Neural progenitor cell (in vitro differentiated cells): ENCODE measurements around the gene SNCAIP. TPM values are rescaled to one million over a fixed set of nuclear protein-coding genes. Genes with fewer than 3 reads are reported as not detected.

Source experiments
- DNase-seq: peaks from one replicate; pipeline ENCODE4 v3.0.0-alpha.2; 2016; ENCODE audit warnings: low spot score
- H2AFZ ChIP-seq: fragments of 200-600 bp; sonication (generic); replicated peaks from 2 replicates; pipeline ENCODE4 v1.6.1; 2016; ENCODE audit warnings: antibody characterized with exemption
- H3F3A ChIP-seq: fragments of 200-600 bp; sonication (generic); 2 replicates; pipeline ENCODE4 v1.6.1; 2016; ENCODE audit warnings: antibody characterized with exemption, low read depth
- H3K27ac ChIP-seq: fragments of 200-600 bp; sonication (generic); 2 replicates; pipeline ENCODE4 v1.5.1; 2016; ENCODE audit warnings: mild to moderate bottlenecking
- H3K27me3 ChIP-seq: fragments of 200-600 bp; sonication (generic); 2 replicates; pipeline ENCODE4 v1.6.1; 2016; ENCODE audit warnings: mild to moderate bottlenecking, moderate library complexity
- H3K36me3 ChIP-seq: fragments of 200-600 bp; sonication (generic); 2 replicates; pipeline ENCODE4 v1.5.1; 2016
- H3K4me1 ChIP-seq: fragments of 200-600 bp; sonication (generic); 2 replicates; pipeline ENCODE4 v1.6.1; 2016; ENCODE audit warnings: mixed run types
- H3K4me2 ChIP-seq: fragments of 200-600 bp; sonication (generic); 2 replicates; pipeline ENCODE4 v1.6.1; 2016
- H3K4me3 ChIP-seq: fragments of 200-600 bp; sonication (generic); 2 replicates; pipeline ENCODE4 v1.5.1; 2016
- H3K79me2 ChIP-seq: fragments of 200-600 bp; sonication (generic); 2 replicates; pipeline ENCODE4 v1.6.1; 2016; ENCODE audit warnings: low read depth
- H3K9ac ChIP-seq: fragments of 200-600 bp; sonication (generic); 2 replicates; pipeline ENCODE4 v1.6.1; 2016
- H3K9me3 ChIP-seq: fragments of 200-600 bp; sonication (generic); 2 replicates; pipeline ENCODE4 v1.5.1; 2016; ENCODE audit warnings: low read depth
- H4K20me1 ChIP-seq: fragments of 200-600 bp; sonication (generic); 2 replicates; pipeline ENCODE4 v1.6.1; 2016; ENCODE audit warnings: low read depth
- H3K27ac Mint-ChIP-seq: 3 replicates; pipeline ENCODE4 v1.8.0; 2021; ENCODE audit warnings: mixed read lengths
- H3K27me3 Mint-ChIP-seq: 2 replicates; pipeline ENCODE4 v1.8.0; 2022; ENCODE audit warnings: low read depth, mild to moderate bottlenecking, inconsistent platforms, moderate library complexity, mixed read lengths; ENCODE audit not compliant: insufficient read depth
- H3K36me3 Mint-ChIP-seq: 3 replicates; pipeline ENCODE4 v1.8.0; 2021; ENCODE audit warnings: mixed read lengths
- H3K4me1 Mint-ChIP-seq: 3 replicates; pipeline ENCODE4 v1.8.0; 2021; ENCODE audit warnings: mixed read lengths
- H3K4me3 Mint-ChIP-seq: 3 replicates; pipeline ENCODE4 v1.8.0; 2021; ENCODE audit warnings: mild to moderate bottlenecking, moderate library complexity, mixed read lengths
- H3K9me3 Mint-ChIP-seq: 3 replicates; pipeline ENCODE4 v1.8.0; 2020; ENCODE audit warnings: mixed read lengths
- CTCF ChIP-seq: fragments of 200-600 bp; sonication (generic); IDR thresholded peaks from 2 replicates; pipeline ENCODE4 v1.5.1; 2017; ENCODE audit warnings: antibody characterized with exemption, mild to moderate bottlenecking
- EZH2 ChIP-seq: fragments of 200-600 bp; sonication (generic); IDR thresholded peaks from 2 replicates; pipeline ENCODE4 v1.6.1; 2017; ENCODE audit warnings: antibody characterized with exemption, mild to moderate bottlenecking, moderate library complexity
- EZH2phosphoT487 ChIP-seq: fragments of 200-600 bp; sonication (generic); IDR thresholded peaks from 2 replicates; pipeline ENCODE4 v1.6.1; 2017; ENCODE audit warnings: antibody characterized with exemption
- total RNA-seq: library from RNA; depleted of rRNA; stranded (reverse); fragments of >200 nt; gene quantifications from 2 replicates; pipeline ENCODE4 v1.2.3, GENCODE V29; 2015; ENCODE audit warnings: low replicate concordance

The SNCAIP gene
- total RNA-seq, 1 donor from 2014 or later, result 4.8 TPM

DNA sequence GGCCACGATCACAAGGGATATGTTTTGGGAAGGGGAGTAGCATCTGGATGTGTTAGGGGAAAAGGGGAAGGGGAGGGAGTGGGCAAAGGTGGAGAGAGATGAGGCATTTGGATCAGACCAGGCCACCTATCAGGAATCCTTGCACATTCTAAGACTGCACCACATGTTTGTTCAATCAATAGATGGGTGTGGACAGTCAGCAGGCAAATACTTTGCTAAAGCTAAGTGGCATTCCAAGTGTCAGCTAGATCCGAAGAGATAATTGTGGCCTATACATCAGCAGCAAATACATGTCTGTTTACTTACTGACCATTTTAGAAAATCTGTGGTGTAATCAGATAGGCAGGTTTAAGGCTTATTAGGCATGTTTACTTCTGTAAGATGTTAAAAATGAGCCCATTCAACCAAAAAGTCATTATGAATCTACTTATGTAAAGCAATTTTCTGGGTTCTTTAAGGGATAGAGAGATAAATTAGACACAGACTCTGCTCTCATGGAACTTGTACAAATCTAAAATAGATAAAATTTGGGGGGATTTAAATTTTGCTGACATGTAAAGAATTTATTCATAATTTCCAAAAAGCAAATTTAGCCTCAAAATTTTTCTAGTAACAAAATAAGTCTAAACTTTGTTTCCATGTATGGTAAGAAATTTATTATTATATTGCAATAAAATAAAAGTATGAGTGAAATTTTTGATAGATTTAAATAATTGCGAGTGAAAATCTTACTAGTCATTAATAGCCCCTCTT is 107.3 kb downstream of the SNCAIP start:
- Mint-ChIP-seq H3K27ac (no peak overlapping the region), H3K4me1 (peaks cover 13% of the 10 kb centered on the region), H3K27me3 (no peaks in the 10 kb centered on the region), H3K9me3 (no peaks in the 10 kb centered on the region), H3K4me3 (no peak overlapping the region), H3K36me3 (no peaks in the 10 kb centered on the region)
- Histone ChIP-seq H3K4me3 (no peak overlapping the region), H2AFZ (no peak overlapping the region), H4K20me1 (no peaks in the 10 kb centered on the region), H3K4me1 (peaks cover 14% of the 10 kb centered on the region), H3K9me3 (no peaks in the 10 kb centered on the region), H3F3A (peaks cover 5% of the 10 kb centered on the region), H3K4me2 (no peak overlapping the region), H3K27me3 (no peaks in the 10 kb centered on the region), H3K36me3 (no peaks in the 10 kb centered on the region), H3K79me2 (no peaks in the 10 kb centered on the region), H3K9ac (no peak overlapping the region), H3K27ac (no peak overlapping the region)
- no peak for DNase-seq
- TF ChIP-seq EZH2 (no peak), EZH2phosphoT487 (no peak), CTCF (no peak)

DNA sequence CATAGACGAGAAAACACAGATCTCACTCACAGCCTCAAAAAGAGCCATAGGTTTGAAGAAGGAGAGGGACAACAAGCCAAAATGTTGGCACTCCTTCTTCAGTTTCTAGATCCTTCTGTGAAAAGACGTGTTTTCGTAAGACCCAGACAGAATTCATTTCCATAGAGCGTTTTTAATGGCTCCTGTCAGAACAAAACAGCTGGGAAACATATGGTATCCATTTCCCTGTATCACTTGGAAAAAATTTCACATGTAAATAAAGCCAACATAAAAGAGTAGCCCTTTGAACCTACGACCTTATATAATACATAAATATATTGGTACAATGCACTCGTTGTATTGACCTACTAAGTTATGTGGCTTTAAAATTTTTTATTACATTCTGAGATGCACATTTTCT is 108.1 kb downstream of the SNCAIP start:
- H3K4me1 Mint-ChIP-seq, result peaks cover 10% of the 10 kb centered on the region
- Histone ChIP-seq H3F3A (peaks cover 5% of the 10 kb centered on the region), H3K27me3 (no peaks in the 10 kb centered on the region), H3K36me3 (no peaks in the 10 kb centered on the region), H3K9ac (no peak overlapping the region), H4K20me1 (no peaks in the 10 kb centered on the region), H2AFZ (no peak overlapping the region), H3K4me1 (peaks cover 14% of the 10 kb centered on the region), H3K9me3 (no peaks in the 10 kb centered on the region), H3K27ac (no peak overlapping the region), H3K79me2 (no peaks in the 10 kb centered on the region), H3K4me2 (no peak overlapping the region), H3K4me3 (no peak overlapping the region)
- H3K27ac Mint-ChIP-seq, result no peak overlapping the region
- H3K9me3 Mint-ChIP-seq, result no peaks in the 10 kb centered on the region
- no peak overlapping the region for H3K4me3 Mint-ChIP-seq
- TF ChIP-seq EZH2, result no peak
- no peaks in the 10 kb centered on the region for H3K27me3 Mint-ChIP-seq
- H3K36me3 Mint-ChIP-seq, result peaks cover 1% of the 10 kb centered on the region
- DNase-seq, result no peak

- H3K79me2 ChIP-seq, result no peaks in the 10 kb centered on the region
- Mint-ChIP-seq H3K27ac (peak overlapping the region; percentile 13), H3K36me3 (peaks cover 1% of the 10 kb centered on the region), H3K4me1 (peaks cover 6% of the 10 kb centered on the region), H3K9me3 (no peaks in the 10 kb centered on the region), H3K4me3 (no peak overlapping the region), H3K27me3 (no peaks in the 10 kb centered on the region)
- TF ChIP-seq EZH2phosphoT487 (no peak), CTCF (no peak), EZH2 (no peak)
- H3K9me3 ChIP-seq, result no peaks in the 10 kb centered on the region
- H3K27me3 ChIP-seq, result no peaks in the 10 kb centered on the region
- H3K4me3 ChIP-seq, result no peak overlapping the region
- H3K9ac ChIP-seq, result no peak overlapping the region
- H3F3A ChIP-seq, result peaks cover 5% of the 10 kb centered on the region
- H4K20me1 ChIP-seq, result no peaks in the 10 kb centered on the region
- no peak overlapping the region for H3K27ac ChIP-seq
- H3K4me2 ChIP-seq, result no peak overlapping the region
- no peak overlapping the region for H2AFZ ChIP-seq
- no peaks in the 10 kb centered on the region for H3K36me3 ChIP-seq
- no peak for DNase-seq
- peaks cover 11% of the 10 kb centered on the region for H3K4me1 ChIP-seq
These were observed 108.7 kb downstream of the SNCAIP start for GRCh38 chr5:122420537-122421236.
